Endothelial cell of umbilical vein (primary cell): ENCODE measurements around the gene USF1. TPM values are rescaled to one million over a fixed set of nuclear protein-coding genes. Genes with fewer than 3 reads are reported as not detected.

ENCODE experiments used
- BruUV-seq: library from RNA; stranded (reverse); fragments of 400-500 nt; replicated peaks from 2 replicates; lab custom pipeline; 2021; lab: Mats Ljungman, UMichigan
- CTCF ChIA-PET: fragments of 300-600, 350-600 bp; sonication (Branson Sonifier 250); formaldehyde crosslinking; loops from one replicate; lab custom pipeline; 2021; ENCODE audit warnings: antibody characterized with exemption, inconsistent platforms; lab: Charles Lee
- POLR2A ChIA-PET: fragments of 300-600, 350-600 bp; sonication (Branson Sonifier 250); formaldehyde crosslinking; loops from one replicate; lab custom pipeline; 2021; ENCODE audit warnings: antibody characterized with exemption, inconsistent platforms; lab: Charles Lee
- DNase-seq: peaks from one replicate; pipeline ENCODE4 v3.0.0-alpha.2; 2011; ENCODE audit warnings: low read depth, low spot score
- FAIRE-seq: peaks from 2 replicates; lab custom pipeline; 2011; peaks lifted over from hg19 to GRCh38; lab: Jason Lieb, UNC
- H2AFZ ChIP-seq: 2 replicates; pipeline ENCODE4 v1.6.0; 2012; ENCODE audit warnings: low read depth, low read length, control low read depth, inconsistent platforms
- H3K27ac ChIP-seq: 2 replicates; pipeline ENCODE4 v1.5.1; 2011; ENCODE audit warnings: low read depth, mild to moderate bottlenecking, control low read depth, low read length, moderate library complexity; ENCODE audit not compliant: insufficient read depth
- H3K27me3 ChIP-seq, 2 experiments: 2 replicates each; pipeline versions ENCODE4 v1.6.0 to v1.6.1; 2011; ENCODE audit warnings: low read length in 2 of 2, mixed read lengths in 1 of 2; ENCODE audit not compliant: control insufficient read depth in 2 of 2, insufficient read depth in 2 of 2
- H3K36me3 ChIP-seq, 2 experiments: 2 replicates in 1 of 2; 3 replicates in 1 of 2; pipeline ENCODE4 v1.5.1; 2011; ENCODE audit warnings: low read length in 2 of 2, mild to moderate bottlenecking in 1 of 2, moderate library complexity in 1 of 2; ENCODE audit not compliant: control insufficient read depth in 2 of 2, insufficient read depth in 2 of 2; ENCODE audit errors: extremely low read depth in 1 of 2
- H3K4me1 ChIP-seq: 3 replicates; pipeline ENCODE4 v1.5.1; 2011; ENCODE audit warnings: mild to moderate bottlenecking, low read length; ENCODE audit not compliant: control insufficient read depth, insufficient read depth; ENCODE audit errors: extremely low read depth
- H3K4me2 ChIP-seq: 2 replicates; pipeline ENCODE4 v1.6.1; 2011; ENCODE audit warnings: low read length, control low read depth, mixed read lengths; ENCODE audit not compliant: insufficient read depth
- H3K4me3 ChIP-seq, 3 experiments: fragments of 200-600 bp in 1 of 3; sonication (generic), shearing (Covaris generic) in 1 of 3; replicated peaks in 1 of 3; 2 replicates each; pipeline ENCODE4 v1.5.1; 2011 to 2016; ENCODE audit warnings: control low read depth in 3 of 3, low read length in 3 of 3, mild to moderate bottlenecking in 2 of 3, inconsistent platforms in 1 of 3, low read depth in 1 of 3, moderate library complexity in 1 of 3; ENCODE audit not compliant: insufficient read depth in 1 of 3
- H3K79me2 ChIP-seq: 2 replicates; pipeline ENCODE4 v1.6.0; 2012; ENCODE audit warnings: low read length, inconsistent platforms; ENCODE audit not compliant: control insufficient read depth, insufficient read depth
- H3K9ac ChIP-seq: replicated peaks from 2 replicates; pipeline ENCODE3; 2011; ENCODE audit warnings: low read length, control low read depth; ENCODE audit not compliant: insufficient read depth; ENCODE audit errors: extremely low read depth
- H3K9me1 ChIP-seq: replicated peaks from 3 replicates; pipeline ENCODE4 v1.6.0; 2011; ENCODE audit warnings: mild to moderate bottlenecking, low read length; ENCODE audit not compliant: control insufficient read depth, insufficient read depth; ENCODE audit errors: extremely low read depth
- H3K9me3 ChIP-seq: replicated peaks from 2 replicates; pipeline ENCODE4 v1.5.1; 2012; ENCODE audit warnings: low read length, inconsistent platforms; ENCODE audit not compliant: control insufficient read depth, insufficient read depth
- H4K20me1 ChIP-seq: replicated peaks from 2 replicates; pipeline ENCODE3; 2011; ENCODE audit warnings: mild to moderate bottlenecking, low read length; ENCODE audit not compliant: control insufficient read depth, insufficient read depth; ENCODE audit errors: extremely low read depth
- EZH2 ChIP-seq: IDR thresholded peaks from 2 replicates; pipeline ENCODE4 v1.6.1; 2012; ENCODE audit warnings: borderline replicate concordance, low read depth, mild to moderate bottlenecking, moderate library complexity, low read length, inconsistent platforms; ENCODE audit not compliant: severe bottlenecking
- FOS ChIP-seq: IDR thresholded peaks from 2 replicates; pipeline ENCODE4 v1.6.1; 2011; ENCODE audit warnings: mild to moderate bottlenecking, low read length, moderate library complexity, borderline replicate concordance; ENCODE audit not compliant: insufficient read depth
- GATA2 ChIP-seq: IDR thresholded peaks from 2 replicates; pipeline ENCODE4 v1.7.0; 2011; ENCODE audit warnings: low read depth, mild to moderate bottlenecking, moderate library complexity, mixed read lengths, low read length; ENCODE audit not compliant: insufficient read length, insufficient read depth
- JUN ChIP-seq: IDR thresholded peaks from 2 replicates; pipeline ENCODE4 v1.6.1; 2011; ENCODE audit warnings: borderline replicate concordance, low read depth; ENCODE audit not compliant: insufficient read length, insufficient read depth
- MAX ChIP-seq: IDR thresholded peaks from 2 replicates; pipeline ENCODE4 v1.6.1; 2011; ENCODE audit not compliant: insufficient read depth, insufficient read length
- MYC ChIP-seq: IDR thresholded peaks from one replicate; pipeline ENCODE4 v1.6.1; 2011; ENCODE audit warnings: mild to moderate bottlenecking, low read depth, low read length
- POLR2A ChIP-seq: IDR thresholded peaks from 2 replicates; pipeline ENCODE4 v1.6.1; 2012; ENCODE audit warnings: low read depth, mild to moderate bottlenecking, control low read depth, low read length
- POLR2AphosphoS5 ChIP-seq: IDR thresholded peaks from 2 replicates; pipeline ENCODE4 v1.6.1; 2012; ENCODE audit warnings: low read depth, mild to moderate bottlenecking, control low read depth, low read length, moderate library complexity; ENCODE audit not compliant: insufficient read depth
- dilution Hi-C: fragments of 300-500 bp; cut with MboI; formaldehyde crosslinking; loops from one replicate; pipeline ENCODE4 v1.15.0; 2019; ENCODE audit warnings: low sequenced_read_pairs; ENCODE audit not compliant: extremely low pct_ligation_motif_present
- intact Hi-C: fragments of 100-400 bp; cut with micrococcal nuclease; formaldehyde crosslinking; loops from one replicate; pipeline ENCODE4 v1.10.0; 2022
- polyA plus RNA-seq, 4 experiments: library from polyadenylated mRNA; depleted of rRNA in 3 of 4; stranded (reverse) in 3 of 4; unstranded in 1 of 4; fragments of >200 nt; gene quantifications; 2 replicates each; pipeline versions ENCODE4 v1.2.1 to v1.2.3, GENCODE V29; 2011 to 2012; ENCODE audit warnings: missing spikeins in 1 of 4
- total RNA-seq: library from RNA; stranded (reverse); gene quantifications from 2 replicates; pipeline ENCODE4 v1.2.3, GENCODE V29; 2021
- TF ChIP-seq, protein P1 (sequence below), 2 donors: IDR thresholded peaks; 1 replicate in 1 of 2; 2 replicates in 1 of 2; pipeline ENCODE4 v1.5.1; 2011; ENCODE audit warnings: low read length in 2 of 2, mild to moderate bottlenecking in 2 of 2, moderate library complexity in 2 of 2, control low read depth in 1 of 2, inconsistent platforms in 1 of 2, low read depth in 1 of 2; ENCODE audit not compliant: insufficient read depth in 1 of 2; ENCODE audit errors: extremely low read depth in 1 of 2

USF1 gene
- total and polyA plus RNA-seq, 2 donors (not counting 3 experiments of a cell fraction or from before 2014, with no cell fraction given), result 53.4 to 56.7 TPM

- Histone ChIP-seq H3K79me2 (no peaks in the 10 kb centered on the region), H3K9me3 (no peaks in the 10 kb centered on the region), H3K9me1 (no peaks in the 10 kb centered on the region), H3K4me3 (no peak overlapping the region), H4K20me1 (no peaks in the 10 kb centered on the region), H2AFZ (no peak overlapping the region), H3K4me2 (no peak overlapping the region), H3K9ac (no peak overlapping the region), H3K27ac (no peak overlapping the region), H3K27me3 (no peaks in the 10 kb centered on the region), H3K4me1 (no peaks in the 10 kb centered on the region), H3K36me3 (no peaks in the 10 kb centered on the region)
- BruUV-seq, result no TSS peak
- POLR2A ChIA-PET, result no interaction called here
- DNase-seq (no peak), FAIRE-seq (no peak)
- intact Hi-C loops (no loop called here), dilution Hi-C loops (no loop called here)
- CTCF ChIA-PET, result no interaction called here
- no peak for TF ChIP-seq MAX
- TF ChIP-seq, protein P1, sequence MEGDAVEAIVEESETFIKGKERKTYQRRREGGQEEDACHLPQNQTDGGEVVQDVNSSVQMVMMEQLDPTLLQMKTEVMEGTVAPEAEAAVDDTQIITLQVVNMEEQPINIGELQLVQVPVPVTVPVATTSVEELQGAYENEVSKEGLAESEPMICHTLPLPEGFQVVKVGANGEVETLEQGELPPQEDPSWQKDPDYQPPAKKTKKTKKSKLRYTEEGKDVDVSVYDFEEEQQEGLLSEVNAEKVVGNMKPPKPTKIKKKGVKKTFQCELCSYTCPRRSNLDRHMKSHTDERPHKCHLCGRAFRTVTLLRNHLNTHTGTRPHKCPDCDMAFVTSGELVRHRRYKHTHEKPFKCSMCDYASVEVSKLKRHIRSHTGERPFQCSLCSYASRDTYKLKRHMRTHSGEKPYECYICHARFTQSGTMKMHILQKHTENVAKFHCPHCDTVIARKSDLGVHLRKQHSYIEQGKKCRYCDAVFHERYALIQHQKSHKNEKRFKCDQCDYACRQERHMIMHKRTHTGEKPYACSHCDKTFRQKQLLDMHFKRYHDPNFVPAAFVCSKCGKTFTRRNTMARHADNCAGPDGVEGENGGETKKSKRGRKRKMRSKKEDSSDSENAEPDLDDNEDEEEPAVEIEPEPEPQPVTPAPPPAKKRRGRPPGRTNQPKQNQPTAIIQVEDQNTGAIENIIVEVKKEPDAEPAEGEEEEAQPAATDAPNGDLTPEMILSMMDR (IDR thresholded peaks at IDR 0.05; ENCODE audit: extremely low read depth in 1 of 2, insufficient read depth in 1 of 2, low read depth in 1 of 2, low read length in 2 of 2), result no peak
- TF ChIP-seq POLR2A, result no peak
- TF ChIP-seq MYC, result no peak
- TF ChIP-seq GATA2, result no peak
- TF ChIP-seq EZH2, result no peak
- no peak for TF ChIP-seq POLR2AphosphoS5
- TF ChIP-seq FOS, result no peak
- TF ChIP-seq JUN, result no peak
These were observed 27.1 kb upstream of the USF1 start for GRCh38 chr1:161072751-161073449.
